Activated CD4-positive, alpha-beta memory T cell treated with anti-CD3 and anti-CD28 coated beads for 36 hours (primary cell): ENCODE data around the gene CFAP61. TPM values are rescaled to one million over a fixed set of nuclear protein-coding genes. Genes with fewer than 3 reads are reported as not detected.
A peak's percentile ranks its signal among the peaks of the same experiment; 100 is the strongest.
"Not testable (repeated sequence)": the region's sequence is repeated elsewhere in the genome, so short reads cannot be mapped to it uniquely, and the experiment has no call there.

Experiments
- CTCF ChIA-PET: fragments of 350-600 bp; sonication (Branson Sonifier 250); formaldehyde crosslinking; loops from one replicate; lab custom pipeline; 2021; ENCODE audit warnings: antibody characterized with exemption, inconsistent platforms; lab: Charles Lee
- POLR2A ChIA-PET: fragments of 350-600 bp; sonication (Branson Sonifier 250); formaldehyde crosslinking; loops from one replicate; lab custom pipeline; 2021; ENCODE audit warnings: antibody characterized with exemption; lab: Charles Lee
- DNase-seq: peaks from one replicate; pipeline ENCODE4 v3.0.0-alpha.2; 2020
- H3K27ac Mint-ChIP-seq: one replicate; pipeline ENCODE4 v1.8.0; 2021; ENCODE audit warnings: mixed read lengths
- H3K27me3 Mint-ChIP-seq: one replicate; pipeline ENCODE4 v1.8.0; 2021; ENCODE audit warnings: mixed read lengths
- H3K36me3 Mint-ChIP-seq: one replicate; pipeline ENCODE4 v1.8.0; 2021; ENCODE audit warnings: mixed read lengths
- H3K4me1 Mint-ChIP-seq: one replicate; pipeline ENCODE4 v1.8.0; 2021; ENCODE audit warnings: low read depth, mixed read lengths
- H3K4me3 Mint-ChIP-seq: one replicate; pipeline ENCODE4 v1.8.0; 2021; ENCODE audit warnings: mild to moderate bottlenecking, mixed read lengths
- H3K9me3 Mint-ChIP-seq: one replicate; pipeline ENCODE4 v1.8.0; 2021; ENCODE audit warnings: mixed read lengths
- intact Hi-C: fragments of 100-400 bp; cut with micrococcal nuclease; formaldehyde crosslinking; loops from one replicate; pipeline ENCODE4 v1.15.1; 2023
- total RNA-seq, 2 experiments: library from RNA; stranded (reverse); gene quantifications; one replicate each; pipeline ENCODE4 v1.2.3, GENCODE V29; 2021

The CFAP61 gene, protein sequence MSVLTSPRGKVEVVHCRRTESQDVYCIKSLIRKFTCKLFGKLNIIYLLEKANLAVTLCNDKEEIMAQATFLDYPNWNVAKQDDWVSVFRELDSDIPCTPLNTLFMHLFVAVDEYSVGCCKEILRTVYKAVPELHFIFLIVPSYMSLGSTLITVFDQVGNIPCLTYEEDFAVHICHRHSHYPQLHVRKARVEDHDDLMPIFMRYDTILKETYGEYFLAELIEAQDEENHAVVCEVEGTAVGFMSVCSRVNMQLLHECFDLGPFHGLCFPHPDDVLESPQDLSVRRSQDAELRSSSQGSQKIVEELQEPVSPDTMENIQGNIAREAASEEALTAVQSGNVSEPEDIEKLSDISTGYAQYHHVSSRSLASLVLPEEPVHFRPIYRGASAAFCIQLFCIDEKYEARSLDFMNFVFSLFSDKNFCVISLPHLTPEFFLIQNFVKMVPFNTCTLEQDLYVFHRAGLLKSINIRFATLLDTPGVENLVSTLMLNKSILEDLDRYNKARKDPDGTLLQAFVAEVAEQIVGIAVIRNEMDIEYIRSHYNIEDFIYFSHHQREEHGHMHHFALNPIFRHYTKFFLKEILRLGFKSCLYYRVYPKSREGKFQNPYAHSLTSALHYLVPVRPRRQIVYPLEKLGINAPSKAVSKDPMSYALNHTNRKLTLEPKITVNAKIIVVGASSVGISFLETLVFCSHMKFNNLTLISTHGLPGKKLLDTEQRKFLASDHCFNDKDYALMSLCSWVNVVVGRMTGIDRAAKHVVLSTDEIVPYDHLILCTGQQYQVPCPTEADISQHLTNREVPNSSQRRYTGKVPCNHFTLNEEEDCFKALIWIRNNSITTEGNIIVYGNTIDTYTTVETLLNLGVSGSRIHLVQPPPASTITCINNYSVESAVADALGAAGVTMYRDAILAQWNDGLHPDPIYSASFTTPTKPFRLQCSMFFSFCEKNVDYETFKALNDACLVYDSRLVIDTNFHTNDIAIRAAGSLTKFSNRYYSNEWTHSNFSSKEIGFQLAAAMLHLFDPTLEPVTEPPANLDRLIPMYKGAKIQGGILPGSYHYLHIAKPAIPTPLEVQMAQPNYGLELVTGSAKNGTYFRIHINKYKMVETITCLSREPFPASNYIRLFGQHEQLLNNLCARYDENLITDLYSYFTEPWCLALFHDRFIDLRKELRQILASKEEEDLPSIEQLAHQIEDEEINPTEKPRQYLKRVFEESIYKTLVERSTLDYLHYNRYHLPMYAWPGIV
- not detected for total RNA-seq

DNA sequence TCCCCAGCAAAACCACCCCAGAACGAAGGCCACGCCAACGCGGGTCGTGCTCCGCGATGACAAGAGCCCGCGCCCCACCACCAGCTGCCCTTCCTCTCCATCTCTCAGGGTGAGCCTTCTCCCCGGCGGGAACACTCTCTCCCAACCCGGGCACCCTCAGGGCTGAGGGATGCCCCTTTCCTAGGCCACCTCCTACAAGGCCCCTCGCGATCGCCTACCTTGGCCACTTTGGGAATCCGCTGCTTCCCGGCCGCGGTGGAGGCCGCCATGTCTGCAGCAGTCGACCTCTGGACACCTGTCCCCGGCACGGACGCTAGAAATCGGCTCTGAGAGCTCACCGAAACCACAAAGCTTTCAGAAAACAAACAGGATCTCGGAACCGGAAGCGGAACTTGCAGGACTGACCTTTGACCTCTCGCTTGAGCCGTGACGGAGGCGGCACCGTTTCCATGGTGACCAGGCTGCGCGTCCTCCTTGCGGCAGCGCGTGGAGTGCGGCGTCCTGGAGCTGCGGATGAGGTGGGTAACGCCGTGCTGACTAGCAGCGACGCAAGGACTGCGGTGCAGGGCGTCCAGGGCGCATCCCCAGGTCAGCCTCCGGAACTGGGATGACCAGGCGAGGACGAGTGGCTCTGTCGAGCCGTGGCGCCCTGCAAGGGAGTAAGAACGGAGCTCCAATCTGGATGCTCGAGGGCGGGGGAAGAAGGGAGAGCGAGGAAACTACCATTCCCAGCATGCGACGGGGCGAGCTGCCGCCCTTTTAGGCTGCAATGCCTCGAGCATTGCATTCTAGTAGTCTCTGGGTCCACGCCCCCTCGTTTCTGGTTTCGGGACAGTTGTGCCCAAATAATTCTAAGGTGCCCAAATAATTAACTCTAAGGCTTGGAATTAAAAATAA is at the start of gene CFAP61, which contains the start of gene CRNKL1:
Gene CFAP61, plus strand, starts transcription at position 459 of the 897 bp plus-strand sequence. CDS start 4,122 bp downstream, outside the sequence.
Gene CRNKL1, minus strand, starts transcription at position 393 of the 897 bp plus-strand sequence. Its CDS starts 124 bp downstream, at position 269.
- Mint-ChIP-seq H3K9me3 (no peaks in the 10 kb centered on the region), H3K4me1 (peaks cover 24% of the 10 kb centered on the region), H3K27ac (peak within 1 kb of the TSS; percentile 96), H3K27me3 (peaks cover 8% of the 10 kb centered on the region), H3K4me3 (peak within 1 kb of the TSS; percentile 99), H3K36me3 (peaks cover 31% of the 10 kb centered on the region)
- ChIA-PET CTCF (interaction anchor here (0.8 to 2.2 kb wide), 8 partner anchors 30 to 542 kb away, joined by 3 to 19 read pairs (median 4); partner anchors contain the start of gene NAA20), POLR2A (interaction anchor here (0.5 to 2.3 kb wide), 5 partner anchors 20 to 512 kb away, joined by 3 to 22 read pairs (median 4); partner anchors contain the start of gene NAA20)
- intact Hi-C loops = loop anchor here (1.0 to 10.0 kb wide), 5 partner anchors 30 to 660 kb away; partner anchors contain the start of genes INSM1, NAA20 and RALGAPA2
- DNase-seq = peak; percentile 98

DNA sequence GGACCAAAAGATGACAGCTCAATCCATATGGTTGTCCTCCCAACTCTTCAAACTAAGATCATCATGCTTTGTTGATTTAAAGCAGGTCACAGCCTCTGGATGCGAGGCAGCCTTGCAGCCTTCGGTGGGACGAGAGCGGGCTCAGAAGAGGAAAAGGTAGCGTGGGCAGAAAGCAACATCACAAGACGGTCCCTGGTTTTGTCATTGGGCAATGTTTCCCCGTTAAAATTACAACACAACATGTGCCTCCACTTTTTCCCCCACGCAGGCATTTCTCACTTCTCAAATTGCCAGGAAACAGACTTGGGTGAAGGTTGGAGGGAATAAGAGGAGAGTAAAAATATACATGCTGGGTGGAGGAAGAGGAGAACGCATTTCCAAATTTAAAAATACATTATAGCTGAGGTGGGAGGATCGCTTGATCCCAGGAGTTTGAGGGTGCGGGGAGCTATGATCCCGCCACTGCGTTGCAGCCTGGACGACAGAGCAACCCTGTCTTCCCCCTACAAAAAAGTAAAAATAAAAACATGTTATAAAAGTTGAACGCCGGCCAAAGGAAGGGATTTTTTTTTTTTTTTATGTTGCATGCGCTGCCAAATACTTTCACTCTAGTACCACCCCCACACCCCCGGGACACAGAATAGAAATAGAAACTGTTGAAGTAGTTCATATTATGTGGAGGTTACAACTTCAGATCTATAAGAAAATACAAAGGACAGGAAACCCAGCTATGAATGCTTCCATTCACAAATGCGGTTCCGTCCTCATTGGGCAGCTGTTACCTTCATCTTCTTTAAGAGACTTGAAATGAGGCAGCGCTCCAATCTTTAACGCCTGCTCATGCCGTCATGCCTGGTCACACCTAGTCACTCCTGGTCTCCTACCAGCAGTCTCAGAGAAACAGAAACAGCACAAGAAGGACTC is 49.0 kb upstream of the CFAP61 start:
- H3K4me3 Mint-ChIP-seq = peak overlapping the region; percentile 33
- no peaks in the 10 kb centered on the region for H3K9me3 Mint-ChIP-seq
- H3K4me1 Mint-ChIP-seq = peaks cover 12% of the 10 kb centered on the region
- H3K36me3 Mint-ChIP-seq = no peaks in the 10 kb centered on the region
- peaks cover 41% of the 10 kb centered on the region for H3K27me3 Mint-ChIP-seq
- ChIA-PET CTCF (no interaction called here), POLR2A (no interaction called here)
- peak; percentile 60 for DNase-seq
- intact Hi-C loops = loop anchor here (5.0 kb wide), 1 partner anchor 56 kb away; no protein-coding TSS in a partner anchor
- no peak overlapping the region for H3K27ac Mint-ChIP-seq

DNA sequence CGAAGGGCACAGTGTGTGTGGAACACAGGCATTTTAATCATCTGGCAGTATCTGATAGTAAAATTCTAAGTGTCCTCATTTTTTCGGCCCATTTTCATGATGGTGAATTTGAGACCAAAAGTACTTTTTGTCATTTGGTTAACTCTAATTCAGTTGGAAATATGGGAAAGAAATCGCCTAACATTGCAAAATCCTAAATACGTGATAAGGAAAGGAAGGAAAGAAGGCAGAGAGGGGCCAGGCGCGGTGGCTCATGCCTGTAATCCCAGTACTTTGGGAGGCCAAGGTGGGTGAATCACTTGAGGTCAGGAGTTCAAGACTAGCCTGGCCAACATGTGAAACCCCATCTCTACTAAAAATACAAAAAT is 48.4 kb upstream of the CFAP61 start:
- H3K4me1 Mint-ChIP-seq = peaks cover 12% of the 10 kb centered on the region
- peak overlapping the region; percentile 33 for H3K4me3 Mint-ChIP-seq
- H3K36me3 Mint-ChIP-seq, DNase-seq, H3K9me3 Mint-ChIP-seq, POLR2A ChIA-PET, CTCF ChIA-PET, H3K27ac Mint-ChIP-seq: not testable (repeated sequence)
- peaks cover 41% of the 10 kb centered on the region for H3K27me3 Mint-ChIP-seq
- intact Hi-C loops = loop anchor here (5.0 kb wide), 1 partner anchor 57 kb away; no protein-coding TSS in a partner anchor

DNA sequence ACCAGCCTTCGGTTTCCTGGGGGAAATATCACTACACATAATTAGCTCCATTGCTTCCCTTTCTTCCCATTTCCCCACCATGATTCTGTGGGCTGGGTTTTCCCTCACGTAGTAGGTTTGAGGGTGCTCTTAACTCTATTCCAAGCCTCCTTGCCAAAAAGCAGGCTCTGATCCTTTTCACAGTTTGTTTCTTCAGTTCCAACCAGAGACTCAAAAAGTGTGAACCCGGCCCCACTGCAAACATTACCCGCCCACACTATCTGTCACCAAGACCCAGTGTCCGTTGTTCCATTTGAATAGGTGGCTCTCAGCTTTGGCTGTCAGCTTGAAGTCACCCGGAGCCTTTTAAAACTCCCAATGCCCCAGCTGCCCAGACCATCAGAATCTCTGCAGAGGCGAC is 47.0 kb upstream of the CFAP61 start:
- H3K9me3 Mint-ChIP-seq = no peaks in the 10 kb centered on the region
- H3K4me1 Mint-ChIP-seq = peaks cover 12% of the 10 kb centered on the region
- no peak overlapping the region for H3K27ac Mint-ChIP-seq
- no peak for DNase-seq
- intact Hi-C loops = no loop called here
- no peaks in the 10 kb centered on the region for H3K36me3 Mint-ChIP-seq
- CTCF ChIA-PET = interaction anchor here (0.6 kb wide), 1 partner anchor 1663 kb away, joined by 3 read pairs; no protein-coding TSS in a partner anchor
- peaks cover 40% of the 10 kb centered on the region for H3K27me3 Mint-ChIP-seq
- no peak overlapping the region for H3K4me3 Mint-ChIP-seq
- POLR2A ChIA-PET = no interaction called here

DNA sequence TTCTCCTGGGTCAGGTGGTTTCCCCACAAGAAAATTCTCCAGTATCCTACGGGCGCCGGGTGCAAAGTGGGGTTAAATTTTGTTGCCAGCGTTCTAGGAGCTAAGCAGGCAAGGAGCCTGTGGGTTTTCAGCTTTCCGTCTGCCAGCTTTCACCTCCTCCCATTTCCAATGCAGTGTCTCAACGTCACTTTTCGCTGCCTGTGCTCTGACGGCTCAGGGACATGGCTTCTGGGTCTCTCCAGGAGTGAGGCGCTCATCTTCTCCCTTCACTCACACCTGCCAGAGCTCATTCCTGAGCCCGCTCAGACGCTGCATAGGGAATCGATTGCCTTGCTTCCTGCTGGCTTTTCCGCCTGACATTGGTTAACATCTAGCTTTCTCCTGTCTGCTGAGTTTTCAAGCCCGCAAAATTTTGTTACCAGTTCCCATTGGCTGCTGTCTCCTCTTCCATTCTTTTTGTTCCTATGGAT is 42.5 kb upstream of the CFAP61 start:
- Mint-ChIP-seq H3K36me3 (no peaks in the 10 kb centered on the region), H3K4me1 (peaks cover 5% of the 10 kb centered on the region), H3K27ac (no peak overlapping the region), H3K4me3 (no peak overlapping the region), H3K27me3 (peaks cover 12% of the 10 kb centered on the region), H3K9me3 (no peaks in the 10 kb centered on the region)
- ChIA-PET POLR2A (no interaction called here), CTCF (no interaction called here)
- intact Hi-C loops = loop anchor here (5.0 kb wide), 1 partner anchor 1292 kb away; the partner anchor contains the start of gene XRN2
- DNase-seq = no peak

DNA sequence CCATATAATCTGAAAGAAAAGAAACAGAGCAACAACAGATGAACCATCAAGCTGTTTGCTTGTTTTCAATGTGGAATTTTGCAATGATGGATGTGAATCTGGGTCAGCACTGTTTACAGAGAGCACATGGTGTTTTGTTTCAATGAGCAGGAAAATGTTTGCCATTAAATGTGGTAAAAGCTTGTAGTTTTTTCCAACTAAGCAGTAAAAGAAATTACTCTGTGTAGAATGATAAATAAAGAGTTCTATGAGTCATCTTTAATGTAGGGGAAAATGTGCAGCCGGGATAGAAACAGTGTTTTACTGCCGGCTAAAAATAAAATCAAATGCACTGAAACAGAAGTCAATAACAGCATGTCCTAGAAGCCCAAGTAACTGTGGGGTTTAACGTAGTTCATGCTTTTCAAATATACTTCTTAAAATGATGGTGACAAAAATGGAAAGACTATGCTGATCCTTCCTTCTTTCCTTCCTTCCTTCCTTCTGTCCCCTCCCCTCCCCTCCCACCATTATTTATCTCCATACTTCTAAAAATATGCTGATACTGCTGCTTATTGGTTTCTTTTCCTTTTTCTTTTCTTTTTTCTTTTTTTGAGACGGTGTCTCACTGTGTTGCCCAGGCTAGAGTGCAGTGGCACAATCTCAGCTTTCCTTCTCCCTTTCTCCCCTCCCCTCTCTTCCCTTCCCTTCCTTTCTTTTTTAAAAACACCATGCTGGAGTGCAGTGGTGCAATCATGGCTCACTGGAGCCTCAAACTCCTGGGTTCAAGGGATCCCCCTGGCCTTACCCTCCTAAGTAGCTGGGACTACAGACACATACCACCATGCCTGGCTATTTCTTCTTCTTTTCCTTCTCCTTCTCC is 41.5 kb upstream of the CFAP61 start:
- Mint-ChIP-seq H3K36me3 (no peaks in the 10 kb centered on the region), H3K27ac (no peak overlapping the region), H3K4me3 (no peak overlapping the region), H3K27me3 (peaks cover 8% of the 10 kb centered on the region), H3K4me1 (peaks cover 9% of the 10 kb centered on the region), H3K9me3 (no peaks in the 10 kb centered on the region)
- ChIA-PET POLR2A (no interaction called here), CTCF (no interaction called here)
- no peak for DNase-seq
- intact Hi-C loops = loop anchor here (5.0 kb wide), 1 partner anchor 1291 kb away; the partner anchor contains the start of gene XRN2

DNA sequence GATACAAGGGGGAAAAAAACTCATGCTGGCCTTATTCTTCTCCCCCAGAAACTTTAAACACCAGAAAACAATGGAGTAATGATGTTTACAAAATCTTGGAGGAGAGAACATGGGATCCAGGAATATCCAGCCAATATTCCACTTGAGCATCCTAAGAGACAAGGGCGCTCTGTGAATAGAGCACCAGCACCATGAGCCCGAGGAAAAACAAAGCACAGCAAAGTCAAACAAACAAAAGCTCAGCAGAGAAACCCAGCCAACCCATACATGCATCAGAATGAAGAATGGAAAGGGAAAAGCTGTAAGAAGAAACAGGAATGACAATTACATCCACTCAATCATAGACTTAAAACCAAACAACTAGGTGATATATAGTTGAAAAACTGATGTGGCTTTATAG is 39.8 kb upstream of the CFAP61 start:
- H3K27ac Mint-ChIP-seq = no peak overlapping the region
- no peak for DNase-seq

DNA sequence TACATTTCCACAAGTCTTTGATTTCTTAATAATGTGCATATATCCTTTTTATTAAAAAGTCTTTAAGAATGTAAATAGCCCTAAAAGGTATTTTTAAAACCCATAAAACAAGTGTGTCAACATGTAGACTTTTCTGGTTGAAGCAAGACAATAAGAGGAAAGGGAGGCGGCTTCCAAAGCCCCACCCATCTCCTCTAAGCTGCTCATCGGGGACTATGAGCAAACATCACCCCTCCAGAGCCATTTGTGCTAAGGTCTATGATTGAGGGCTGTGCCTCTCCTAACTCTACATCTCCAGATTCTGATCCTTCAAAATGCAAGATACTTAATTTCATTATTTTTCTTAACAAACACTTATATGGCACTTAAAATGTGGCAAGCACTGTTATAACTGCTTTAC is 37.7 kb upstream of the CFAP61 start:
- ChIA-PET POLR2A (no interaction called here), CTCF (interaction anchor here (0.6 to 1.6 kb wide), 3 partner anchors 10 to 229 kb away, joined by 3 to 6 read pairs (median 4); no protein-coding TSS in a partner anchor)
- intact Hi-C loops = loop anchor here (5.0 kb wide), 1 partner anchor 1288 kb away; the partner anchor contains the start of gene XRN2
- no peak overlapping the region for H3K27ac Mint-ChIP-seq
- H3K4me3 Mint-ChIP-seq = no peak overlapping the region
- H3K4me1 Mint-ChIP-seq = peaks cover 30% of the 10 kb centered on the region
- DNase-seq = peak; percentile 45
- H3K9me3 Mint-ChIP-seq = no peaks in the 10 kb centered on the region
- peaks cover 4% of the 10 kb centered on the region for H3K27me3 Mint-ChIP-seq
- peaks cover 4% of the 10 kb centered on the region for H3K36me3 Mint-ChIP-seq

More for the DNA sequence above, 39.8 kb upstream of the CFAP61 start:
- Mint-ChIP-seq H3K27me3 (peaks cover 6% of the 10 kb centered on the region), H3K4me3 (no peak overlapping the region), H3K4me1 (peaks cover 15% of the 10 kb centered on the region), H3K9me3 (no peaks in the 10 kb centered on the region), H3K36me3 (no peaks in the 10 kb centered on the region)
- intact Hi-C loops = loop anchor here (5.0 kb wide), 1 partner anchor 1290 kb away; the partner anchor contains the start of gene XRN2
- ChIA-PET POLR2A (no interaction called here), CTCF (no interaction called here)
